C4-2B (cell line): ENCODE measurements around the gene OR2G3.

Source experiments
- H3K27ac ChIP-seq: fragments of 450-650 bp; 2 replicates; pipeline ENCODE4 v1.5.1; 2017
- ZFX ChIP-seq: fragments of 450-650 bp; IDR thresholded peaks from 2 replicates; pipeline ENCODE4 v1.6.1; 2017
- TF ChIP-seq, protein P1 (sequence below): fragments of 450-650 bp; conservative IDR thresholded peaks from 2 replicates; pipeline ENCODE4 v1.5.1; 2017; ENCODE audit warnings: mild to moderate bottlenecking

OR2G3 gene

DNA sequence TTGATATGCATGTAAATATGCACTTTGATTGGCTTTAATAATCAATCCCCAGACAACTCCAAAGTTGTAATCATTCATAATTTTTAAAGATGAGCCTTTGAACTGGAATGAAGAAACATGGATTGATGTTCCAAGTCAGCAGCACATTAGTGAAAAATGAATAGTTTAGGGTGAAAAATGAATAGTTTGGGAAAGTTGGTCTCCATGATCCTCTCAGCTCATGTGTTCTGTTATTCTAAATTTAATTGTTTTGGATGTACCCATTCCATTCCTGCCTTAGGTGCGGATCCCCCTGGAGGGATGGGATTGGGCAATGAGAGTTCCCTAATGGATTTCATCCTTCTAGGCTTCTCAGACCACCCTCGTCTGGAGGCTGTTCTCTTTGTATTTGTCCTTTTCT, at the start of gene OR2G3:
Gene OR2G3, plus strand, starts transcription at position 301 of the 400 bp plus-strand sequence. Its CDS starts 0 bp downstream, at position 301.
- no peak for TF ChIP-seq ZFX
- TF ChIP-seq, protein P1, sequence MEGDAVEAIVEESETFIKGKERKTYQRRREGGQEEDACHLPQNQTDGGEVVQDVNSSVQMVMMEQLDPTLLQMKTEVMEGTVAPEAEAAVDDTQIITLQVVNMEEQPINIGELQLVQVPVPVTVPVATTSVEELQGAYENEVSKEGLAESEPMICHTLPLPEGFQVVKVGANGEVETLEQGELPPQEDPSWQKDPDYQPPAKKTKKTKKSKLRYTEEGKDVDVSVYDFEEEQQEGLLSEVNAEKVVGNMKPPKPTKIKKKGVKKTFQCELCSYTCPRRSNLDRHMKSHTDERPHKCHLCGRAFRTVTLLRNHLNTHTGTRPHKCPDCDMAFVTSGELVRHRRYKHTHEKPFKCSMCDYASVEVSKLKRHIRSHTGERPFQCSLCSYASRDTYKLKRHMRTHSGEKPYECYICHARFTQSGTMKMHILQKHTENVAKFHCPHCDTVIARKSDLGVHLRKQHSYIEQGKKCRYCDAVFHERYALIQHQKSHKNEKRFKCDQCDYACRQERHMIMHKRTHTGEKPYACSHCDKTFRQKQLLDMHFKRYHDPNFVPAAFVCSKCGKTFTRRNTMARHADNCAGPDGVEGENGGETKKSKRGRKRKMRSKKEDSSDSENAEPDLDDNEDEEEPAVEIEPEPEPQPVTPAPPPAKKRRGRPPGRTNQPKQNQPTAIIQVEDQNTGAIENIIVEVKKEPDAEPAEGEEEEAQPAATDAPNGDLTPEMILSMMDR = no peak
- no peak within 1 kb of the TSS for H3K27ac ChIP-seq

GRCh38 chr1:247557926-247558674, 47.3 kb upstream of the OR2G3 start:
- no peak for TF ChIP-seq ZFX
- TF ChIP-seq, protein P1 = no peak
- H3K27ac ChIP-seq = no peak overlapping the region

DNA sequence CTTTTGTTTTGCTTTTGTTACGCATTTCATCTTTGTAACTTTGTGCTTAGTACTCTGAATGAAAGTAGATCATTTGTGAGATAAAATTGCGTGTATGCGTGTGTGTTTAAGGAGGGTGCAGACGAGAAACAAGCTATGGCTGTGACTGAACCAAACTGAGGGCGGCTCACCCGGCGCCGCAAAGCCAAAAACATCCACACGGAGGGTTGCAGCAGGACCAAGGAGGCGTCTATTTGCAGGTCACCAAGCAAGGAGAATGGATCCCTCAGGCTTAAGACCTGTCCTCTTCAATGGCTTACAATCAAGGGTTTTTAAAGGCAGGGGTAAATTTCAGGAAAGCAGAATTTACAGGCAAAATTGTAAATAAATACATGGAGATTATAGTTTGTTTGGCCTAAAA, 43.7 kb upstream of the OR2G3 start:
- no peak overlapping the region for H3K27ac ChIP-seq
- no peak for TF ChIP-seq ZFX
- TF ChIP-seq, protein P1 = no peak

DNA sequence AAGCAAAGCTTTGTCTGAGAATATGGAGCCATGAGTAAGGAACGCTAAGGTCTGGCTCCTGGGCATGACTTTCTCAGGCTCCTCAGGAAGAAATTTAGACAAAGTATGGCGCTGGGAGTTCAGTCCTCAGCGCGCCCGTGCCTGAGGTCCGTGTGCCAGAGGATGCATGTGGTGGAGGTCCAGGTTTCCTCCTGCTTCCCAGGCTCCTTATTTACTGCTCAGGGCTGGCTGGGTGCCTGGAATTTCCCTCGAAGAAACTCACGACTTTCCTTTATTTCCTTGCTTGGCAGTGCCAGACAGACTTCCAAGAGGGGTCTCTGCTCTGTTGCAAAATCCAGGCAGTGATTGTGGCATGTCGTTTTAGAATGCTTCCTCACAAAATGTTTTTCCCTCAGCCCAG, 43.2 kb upstream of the OR2G3 start:
- TF ChIP-seq ZFX = no peak
- TF ChIP-seq, protein P1 = no peak
- no peak overlapping the region for H3K27ac ChIP-seq

GRCh38 chr1:247574236-247574635, 31.1 kb upstream of the OR2G3 start:
- H3K27ac ChIP-seq = no peak overlapping the region
- TF ChIP-seq, protein P1 = no peak
- no peak for TF ChIP-seq ZFX

DNA sequence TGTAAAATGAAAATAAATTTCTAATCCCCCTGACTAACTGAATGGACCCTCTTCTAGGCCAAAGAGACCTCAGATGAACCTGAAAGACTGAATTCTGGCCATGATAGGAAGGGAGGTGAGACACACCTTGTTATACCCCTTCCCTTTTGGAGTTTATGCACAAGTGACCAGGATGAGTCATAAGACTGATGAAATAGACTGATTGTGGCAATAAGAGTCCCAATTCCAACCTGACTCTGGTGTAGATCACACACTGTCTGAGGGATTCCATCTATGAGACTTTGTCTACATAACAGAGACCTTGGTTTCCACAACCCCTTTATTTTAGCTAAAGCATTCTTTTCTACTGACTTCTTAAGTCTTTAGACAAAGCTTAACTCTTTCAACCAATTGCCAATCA, 30.7 kb upstream of the OR2G3 start:
- H3K27ac ChIP-seq = no peak overlapping the region
- TF ChIP-seq ZFX = no peak
- TF ChIP-seq, protein P1 = no peak

DNA sequence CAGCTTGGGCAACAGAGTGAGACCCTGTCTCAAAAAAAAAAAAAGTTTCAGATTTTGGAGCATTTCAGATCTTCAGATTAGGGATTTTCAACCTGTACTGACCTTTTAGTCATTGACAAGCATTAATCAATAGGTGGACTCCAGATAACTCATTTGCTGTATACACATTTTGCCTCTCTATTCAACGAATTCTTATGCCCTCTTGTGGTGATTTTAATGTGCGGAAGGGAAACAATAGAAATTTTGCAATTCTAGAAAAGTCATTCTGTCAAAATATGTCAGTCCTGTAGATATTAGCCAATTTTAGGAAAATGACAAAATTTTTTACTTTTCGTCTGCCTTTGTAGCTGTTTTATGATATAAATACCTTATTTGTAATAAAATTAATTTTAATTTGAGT, 28.9 kb upstream of the OR2G3 start:
- H3K27ac ChIP-seq = no peak overlapping the region
- TF ChIP-seq ZFX = no peak
- TF ChIP-seq, protein P1 = peak; percentile 74
